Cardiac muscle cell (in vitro differentiated cells and primary cell): Measurements from ENCODE around the gene CMSS1. TPM values are rescaled to one million over a fixed set of nuclear protein-coding genes. Genes with fewer than 3 reads are reported as not detected.

ENCODE experiments used
- DNase-seq, 2 donors: peaks; one replicate each; pipeline versions ENCODE4 v3.0.0 to v3.0.0-alpha.2; 2010 to 2017; ENCODE audit warnings: low read depth in 1 of 2, low spot score in 1 of 2
- H3K27ac ChIP-seq: fragments of 200-600 bp; sonication (generic); 2 replicates; pipeline ENCODE4 v1.5.1; 2016
- H3K27me3 ChIP-seq: fragments of 200-600 bp; sonication (generic); 2 replicates; pipeline ENCODE4 v1.6.0; 2016; ENCODE audit warnings: control low read depth
- H3K36me3 ChIP-seq: fragments of 200-600 bp; sonication (generic); 2 replicates; pipeline ENCODE4 v1.5.1; 2016; ENCODE audit warnings: control low read depth
- H3K4me1 ChIP-seq: fragments of 200-600 bp; sonication (generic); 2 replicates; pipeline ENCODE4 v1.8.1; 2017; ENCODE audit warnings: low read depth, mild to moderate bottlenecking, mixed run types
- H3K4me3 ChIP-seq: fragments of 200-600 bp; sonication (generic); 2 replicates; pipeline ENCODE4 v1.5.1; 2016; ENCODE audit warnings: mild to moderate bottlenecking
- H3K9me3 ChIP-seq: fragments of 200-600 bp; sonication (generic); 2 replicates; pipeline ENCODE4 v1.5.1; 2017; ENCODE audit warnings: low read depth, mild to moderate bottlenecking, control low read depth
- CTCF ChIP-seq: IDR thresholded peaks from 2 replicates; pipeline ENCODE4 v1.5.1; 2012; ENCODE audit warnings: low read depth, mild to moderate bottlenecking, low read length
- polyA plus RNA-seq: library from polyadenylated mRNA; unstranded; fragments of >200 nt; fragmentation: Nextera tagmentation; extraction: Ambion mirVana; gene quantifications from 2 replicates; pipeline ENCODE4 v1.2.1, GENCODE V29; 2016
- total RNA-seq: library from RNA; depleted of rRNA; stranded (reverse); fragments of >200 nt; gene quantifications from 2 replicates; pipeline ENCODE4 v1.2.3, GENCODE V29; 2016

The CMSS1 gene
- total and polyA plus RNA-seq, 2 experiments from 2014 or later: 13.1 to 32.9 TPM

GRCh38 chr3:100073049-100073713 lies 255.5 kb downstream of the CMSS1 start:
- TF ChIP-seq CTCF: no peak

GRCh38 chr3:100073714-100074307 lies 256.1 kb downstream of the CMSS1 start:
- H3K27me3 ChIP-seq: no peaks in the 10 kb centered on the region
- no peak for TF ChIP-seq CTCF
- peaks cover 27% of the 10 kb centered on the region for H3K4me1 ChIP-seq
- H3K9me3 ChIP-seq: no peaks in the 10 kb centered on the region
- H3K4me3 ChIP-seq: no peak overlapping the region
- peak; percentile 56 to 64 for DNase-seq
- no peaks in the 10 kb centered on the region for H3K36me3 ChIP-seq
- no peak overlapping the region for H3K27ac ChIP-seq

More at GRCh38 chr3:100073049-100073713, 255.5 kb downstream of the CMSS1 start:
- Histone ChIP-seq H3K27ac (no peak overlapping the region), H3K9me3 (no peaks in the 10 kb centered on the region), H3K4me1 (peaks cover 27% of the 10 kb centered on the region), H3K36me3 (no peaks in the 10 kb centered on the region), H3K4me3 (no peak overlapping the region), H3K27me3 (no peaks in the 10 kb centered on the region)
- DNase-seq: no peak

GRCh38 chr3:100075196-100075595 lies 257.5 kb downstream of the CMSS1 start:
- Histone ChIP-seq H3K9me3 (no peaks in the 10 kb centered on the region), H3K4me1 (peaks cover 27% of the 10 kb centered on the region), H3K27ac (no peak overlapping the region), H3K4me3 (no peak overlapping the region), H3K36me3 (no peaks in the 10 kb centered on the region), H3K27me3 (no peaks in the 10 kb centered on the region)
- TF ChIP-seq CTCF: no peak
- DNase-seq: no peak

- no peak for DNase-seq
- Histone ChIP-seq H3K9me3 (no peaks in the 10 kb centered on the region), H3K27me3 (no peaks in the 10 kb centered on the region), H3K4me1 (peaks cover 27% of the 10 kb centered on the region), H3K36me3 (no peaks in the 10 kb centered on the region), H3K4me3 (no peak overlapping the region), H3K27ac (peak overlapping the region; percentile 14)
- TF ChIP-seq CTCF: no peak
Observed at GRCh38 chr3:100075851-100076730, 258.4 kb downstream of the CMSS1 start.

GRCh38 chr3:100076731-100077529 lies 259.3 kb downstream of the CMSS1 start:
- peak in 1 of 2 donors; percentile 43 for DNase-seq

More at GRCh38 chr3:100076731-100077529, 259.3 kb downstream of the CMSS1 start:
- Histone ChIP-seq H3K4me1 (peaks cover 27% of the 10 kb centered on the region), H3K36me3 (no peaks in the 10 kb centered on the region), H3K4me3 (no peak overlapping the region), H3K27me3 (no peaks in the 10 kb centered on the region), H3K27ac (no peak overlapping the region), H3K9me3 (no peaks in the 10 kb centered on the region)
- TF ChIP-seq CTCF: no peak
